Keratinocyte (primary cell): Measurements from ENCODE around the gene CYP2B6.
"Not testable (repeated sequence)": the region's sequence is repeated elsewhere in the genome, so short reads cannot be mapped to it uniquely, and the experiment has no call there.

ENCODE experiments used
- CTCF ChIP-seq, 3 experiments: IDR thresholded peaks in 1 of 3; conservative IDR thresholded peaks in 1 of 3; optimal IDR thresholded peaks in 1 of 3; 2 replicates in 2 of 3; 3 replicates in 1 of 3; pipeline versions ENCODE3 to v1.5.1; 2011; ENCODE audit warnings: low read length in 3 of 3, mild to moderate bottlenecking in 3 of 3, moderate library complexity in 2 of 3, control low read depth in 1 of 3, inconsistent platforms in 1 of 3; ENCODE audit not compliant: insufficient read depth in 2 of 3; ENCODE audit errors: extremely low read depth in 1 of 3
- EZH2 ChIP-seq: IDR thresholded peaks from one replicate; pipeline ENCODE4 v1.6.1; 2012; ENCODE audit warnings: inconsistent platforms, mild to moderate bottlenecking, low read length, moderate library complexity

- not testable (repeated sequence) for TF ChIP-seq EZH2; CTCF (optimal IDR thresholded peaks at IDR 0.05 in 1 of 3, IDR thresholded peaks at IDR 0.05 in 1 of 3, conservative IDR thresholded peaks at IDR 0.05 in 1 of 3; ENCODE audit: extremely low read depth in 1 of 3, insufficient read depth in 2 of 3, low read length in 3 of 3)
Observed at GRCh38 chr19:41052162-41052561, 61.1 kb downstream of the CYP2B6 start.
